GM06990 (cell line): ENCODE results near the gene CAPN2.

Source experiments
- DNase-seq: peaks from one replicate; pipeline ENCODE4 v3.0.0-alpha.2; 2011; ENCODE audit not compliant: insufficient read length; ENCODE audit errors: extremely low read depth
- H3K27me3 ChIP-seq: replicated peaks from 2 replicates; pipeline ENCODE4 v1.6.0; 2011; ENCODE audit warnings: low read length; ENCODE audit not compliant: control insufficient read depth, insufficient read depth
- H3K36me3 ChIP-seq: 2 replicates; pipeline ENCODE4 v1.5.1; 2011; ENCODE audit warnings: low read length; ENCODE audit not compliant: control insufficient read depth, insufficient read depth
- H3K4me3 ChIP-seq: replicated peaks from 2 replicates; pipeline ENCODE4 v1.5.1; 2011; ENCODE audit warnings: low read depth, mild to moderate bottlenecking, control low read depth, low read length
- CTCF ChIP-seq: IDR thresholded peaks from 2 replicates; pipeline ENCODE4 v1.5.1; 2011; ENCODE audit warnings: low read length, control low read depth, mild to moderate bottlenecking, inconsistent platforms; ENCODE audit not compliant: insufficient read depth, poor library complexity, severe bottlenecking

The CAPN2 gene

GRCh38 chr1:223784541-223784940 lies 72.2 kb downstream of the CAPN2 start:
- Histone ChIP-seq H3K27me3 (no peaks in the 10 kb centered on the region), H3K36me3 (no peaks in the 10 kb centered on the region)
- TF ChIP-seq CTCF = no peak

GRCh38 chr1:223785808-223786207 lies 73.5 kb downstream of the CAPN2 start:
- no peak for TF ChIP-seq CTCF
- DNase-seq = no peak
- Histone ChIP-seq H3K36me3 (no peaks in the 10 kb centered on the region), H3K4me3 (no peak overlapping the region), H3K27me3 (no peaks in the 10 kb centered on the region)

More at GRCh38 chr1:223784541-223784940, 72.2 kb downstream of the CAPN2 start:
- DNase-seq = no peak
- H3K4me3 ChIP-seq = no peak overlapping the region

- DNase-seq = no peak
- H3K36me3 ChIP-seq = no peaks in the 10 kb centered on the region
- H3K4me3 ChIP-seq = no peak overlapping the region
- H3K27me3 ChIP-seq = no peaks in the 10 kb centered on the region
- TF ChIP-seq CTCF = no peak
These were observed 76.5 kb downstream of the CAPN2 start for GRCh38 chr1:223788746-223789415.

DNA sequence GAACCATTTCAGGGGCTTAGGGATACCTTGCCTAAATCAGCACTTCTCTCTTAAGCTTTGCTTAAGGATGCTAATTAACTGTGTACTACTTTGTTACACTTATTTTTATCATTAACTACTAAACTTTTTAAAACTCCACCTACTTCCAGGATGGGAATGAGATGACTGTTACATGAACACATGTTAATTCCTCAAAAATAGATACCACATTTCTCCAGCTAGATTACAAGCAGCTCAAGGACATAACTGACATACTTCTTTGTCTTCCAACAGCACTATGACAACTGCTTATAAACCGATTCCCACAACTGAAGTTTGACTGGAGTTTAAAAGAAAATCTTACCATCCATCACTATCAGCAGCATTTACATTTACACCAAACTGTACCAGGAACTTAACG lies 79.7 kb downstream of the CAPN2 start:
- no peak for DNase-seq
- Histone ChIP-seq H3K27me3 (no peaks in the 10 kb centered on the region), H3K4me3 (no peak overlapping the region), H3K36me3 (no peaks in the 10 kb centered on the region; the same call in 1 of the 2 replicates)
- TF ChIP-seq CTCF = no peak

DNA sequence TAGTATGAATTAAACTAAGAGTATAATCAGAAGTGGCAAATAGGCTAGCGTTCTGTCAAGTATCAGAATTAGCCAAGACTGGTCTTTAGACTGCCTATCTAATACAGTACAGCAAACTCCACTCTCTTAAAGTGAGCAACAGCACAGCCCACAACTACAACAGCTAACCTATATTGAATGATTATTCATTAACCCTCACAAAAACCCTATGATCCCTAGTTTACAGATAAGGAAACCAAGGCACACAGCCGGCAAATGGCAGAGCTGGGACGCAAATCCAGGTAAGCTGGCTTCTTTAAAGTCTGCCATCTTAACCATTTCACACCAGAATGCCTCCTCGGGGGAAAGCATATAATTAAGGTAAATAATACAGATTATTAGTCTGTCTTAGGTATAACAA lies 81.4 kb downstream of the CAPN2 start:
- no peak overlapping the region for H3K4me3 ChIP-seq
- TF ChIP-seq CTCF = no peak
- no peaks in the 10 kb centered on the region for H3K27me3 ChIP-seq
- no peak for DNase-seq
- no peaks in the 10 kb centered on the region; the same call in 1 of the 2 replicates for H3K36me3 ChIP-seq

DNA sequence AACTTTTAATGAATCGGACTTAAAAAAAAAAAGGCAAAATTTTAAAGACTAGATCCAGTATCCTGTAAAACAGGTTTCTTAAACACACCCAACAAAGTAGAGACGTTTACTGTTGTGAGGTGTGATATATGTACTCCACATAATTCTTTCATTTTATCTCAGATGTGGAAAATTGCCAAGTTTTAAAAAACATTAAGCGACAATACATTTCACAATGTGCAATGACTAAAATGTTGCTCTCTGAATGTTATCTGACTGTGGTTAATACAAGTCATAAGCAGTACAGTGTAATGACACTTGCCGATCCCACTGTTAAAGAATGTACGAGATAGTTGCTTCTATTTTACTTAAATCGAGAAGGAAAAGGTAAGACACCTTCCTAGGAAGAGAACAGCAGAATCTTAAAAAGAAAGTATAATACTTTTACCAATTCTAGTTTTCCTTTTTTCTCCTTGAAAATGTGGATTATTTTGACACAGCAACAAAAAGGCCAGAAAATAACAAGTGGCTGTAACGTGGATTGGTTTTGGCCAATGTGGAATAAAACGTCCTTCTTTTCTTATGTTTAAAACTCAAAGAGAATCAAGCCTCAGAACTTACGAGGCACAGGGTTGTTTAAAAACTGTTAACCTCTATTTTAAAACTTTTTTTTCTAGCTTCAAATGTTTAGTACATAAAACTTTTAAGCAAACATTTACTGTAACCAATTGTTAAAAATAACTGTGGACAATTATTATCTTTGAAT lies 82.0 kb downstream of the CAPN2 start:
- TF ChIP-seq CTCF = no peak
- Histone ChIP-seq H3K36me3 (no peaks in the 10 kb centered on the region; the same call in 1 of the 2 replicates), H3K27me3 (no peaks in the 10 kb centered on the region), H3K4me3 (no peak overlapping the region)
- no peak for DNase-seq
